Glutamatergic neuron (in vitro differentiated cells): ENCODE data around the gene ACSS2. TPM values are rescaled to one million over a fixed set of nuclear protein-coding genes. Genes with fewer than 3 reads are reported as not detected.
"Not testable (repeated sequence)": the region's sequence is repeated elsewhere in the genome, so short reads cannot be mapped to it uniquely, and the experiment has no call there.

Experiments used
- DNase-seq: peaks from one replicate; pipeline ENCODE4 v3.0.0; 2022
- H3K27ac Mint-ChIP-seq: one replicate; pipeline ENCODE4 v1.8.0; 2020; ENCODE audit warnings: mild to moderate bottlenecking, mixed read lengths, inconsistent platforms; ENCODE audit not compliant: unreplicated experiment
- H3K27me3 Mint-ChIP-seq: one replicate; pipeline ENCODE4 v1.8.0; 2020; ENCODE audit warnings: mild to moderate bottlenecking, moderate library complexity, mixed read lengths, inconsistent platforms; ENCODE audit not compliant: unreplicated experiment
- H3K36me3 Mint-ChIP-seq: one replicate; pipeline ENCODE4 v1.8.0; 2020; ENCODE audit warnings: mild to moderate bottlenecking, mixed read lengths, inconsistent platforms; ENCODE audit not compliant: unreplicated experiment
- H3K4me1 Mint-ChIP-seq: one replicate; pipeline ENCODE4 v1.8.0; 2020; ENCODE audit warnings: mild to moderate bottlenecking, low read depth, mixed read lengths, inconsistent platforms; ENCODE audit not compliant: unreplicated experiment
- H3K4me3 Mint-ChIP-seq: one replicate; pipeline ENCODE4 v1.8.0; 2020; ENCODE audit warnings: mild to moderate bottlenecking, mixed read lengths, inconsistent platforms; ENCODE audit not compliant: unreplicated experiment
- H3K9me3 Mint-ChIP-seq: one replicate; pipeline ENCODE4 v1.8.0; 2020; ENCODE audit warnings: mild to moderate bottlenecking, moderate library complexity, mixed read lengths, inconsistent platforms; ENCODE audit not compliant: unreplicated experiment
- CTCF ChIP-seq: fragments of 200-600 bp; sonication (generic); IDR thresholded peaks from one replicate; pipeline ENCODE4 v1.5.0; 2021; ENCODE audit not compliant: partially characterized antibody, unreplicated experiment
- total RNA-seq: library from RNA; stranded (reverse); fragmentation: NEBNext Ultra II Directional; extraction: Animal tissue kit (Norgen Biotek cat#: 25700); gene quantifications from one replicate; pipeline ENCODE4 v1.2.1, GENCODE V29; 2021; ENCODE audit not compliant: unreplicated experiment

Gene ACSS2
- total RNA-seq, 1 donor from 2014 or later: 53.3 TPM

GRCh38 chr20:34880215-34880850 is 3.9 kb downstream of the ACSS2 start:
- H3K9me3 Mint-ChIP-seq: peaks cover 4% of the 10 kb centered on the region
- H3K27me3 Mint-ChIP-seq: peaks cover 2% of the 10 kb centered on the region
- H3K4me1 Mint-ChIP-seq: peaks cover 5% of the 10 kb centered on the region
- no peaks in the 10 kb centered on the region for H3K36me3 Mint-ChIP-seq
- DNase-seq: no peak
- no peak overlapping the region for H3K27ac Mint-ChIP-seq
- H3K4me3 Mint-ChIP-seq: no peak overlapping the region
- TF ChIP-seq CTCF: no peak

GRCh38 chr20:34880971-34881370 is 4.6 kb downstream of the ACSS2 start:
- not testable (repeated sequence) for H3K9me3 Mint-ChIP-seq, H3K4me1 Mint-ChIP-seq, DNase-seq, H3K4me3 Mint-ChIP-seq, H3K27ac Mint-ChIP-seq, H3K27me3 Mint-ChIP-seq, H3K36me3 Mint-ChIP-seq

DNA sequence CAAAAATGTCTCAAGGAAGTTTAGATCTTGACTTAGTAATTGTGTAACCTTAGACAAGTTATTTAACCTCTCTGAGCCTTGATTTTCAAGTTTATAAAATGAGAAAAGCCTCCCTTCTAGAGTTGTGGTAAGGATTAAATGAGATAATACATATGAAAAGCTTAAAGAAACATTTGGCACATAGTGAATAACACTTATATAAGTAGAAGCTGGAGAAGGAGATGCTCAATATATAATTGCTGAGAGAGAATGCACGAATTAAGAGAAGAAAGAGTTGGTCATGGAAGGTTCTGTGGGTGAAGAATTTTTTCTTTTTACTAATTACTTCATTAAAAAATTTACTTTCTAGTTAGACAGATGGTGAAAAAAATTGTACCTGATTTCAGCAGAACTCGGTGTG is 5.3 kb downstream of the ACSS2 start:
- no peak for TF ChIP-seq CTCF
- DNase-seq: no peak
- Mint-ChIP-seq H3K27me3 (peaks cover 2% of the 10 kb centered on the region), H3K27ac (no peak overlapping the region), H3K36me3 (no peaks in the 10 kb centered on the region), H3K9me3 (peaks cover 2% of the 10 kb centered on the region), H3K4me1 (peaks cover 2% of the 10 kb centered on the region), H3K4me3 (no peak overlapping the region)

DNA sequence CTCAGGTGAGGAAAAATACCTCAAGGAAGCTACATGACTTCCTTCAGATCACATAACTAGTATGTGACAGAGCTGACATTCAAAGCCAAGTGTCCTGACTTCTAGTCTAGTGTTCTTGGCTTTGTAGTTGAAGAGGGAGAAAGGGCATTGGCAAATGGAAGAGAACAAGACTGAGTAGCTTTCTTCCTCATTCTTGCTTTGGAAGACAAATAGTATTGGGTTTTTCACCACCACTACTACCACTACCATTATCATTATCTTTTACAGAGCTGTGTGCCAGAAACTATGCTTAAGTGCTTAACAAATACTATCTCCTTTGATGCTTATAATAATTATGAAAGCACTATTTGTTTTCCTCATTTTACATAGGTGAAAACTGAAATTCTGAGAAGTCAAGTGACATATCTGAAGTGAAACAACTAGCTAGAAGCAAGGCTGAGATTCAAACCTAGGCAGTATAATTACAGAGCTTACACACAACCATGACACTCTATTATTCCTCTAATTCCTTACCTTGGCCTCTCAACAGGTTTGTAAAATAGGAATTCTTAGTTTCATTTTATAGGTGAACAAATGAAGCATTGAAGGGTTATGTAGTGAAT is 6.8 kb downstream of the ACSS2 start:
- Mint-ChIP-seq H3K4me3 (no peak overlapping the region), H3K27ac (no peak overlapping the region), H3K36me3 (no peaks in the 10 kb centered on the region), H3K4me1 (no peaks in the 10 kb centered on the region), H3K9me3 (no peaks in the 10 kb centered on the region), H3K27me3 (no peaks in the 10 kb centered on the region)
- DNase-seq: no peak
- no peak for TF ChIP-seq CTCF

GRCh38 chr20:34883809-34884208 is 7.4 kb downstream of the ACSS2 start:
- no peak for DNase-seq
- H3K9me3 Mint-ChIP-seq: no peaks in the 10 kb centered on the region
- no peaks in the 10 kb centered on the region for H3K36me3 Mint-ChIP-seq
- no peaks in the 10 kb centered on the region for H3K27me3 Mint-ChIP-seq
- H3K4me1 Mint-ChIP-seq: no peaks in the 10 kb centered on the region
- no peak overlapping the region for H3K4me3 Mint-ChIP-seq
- no peak for TF ChIP-seq CTCF
- H3K27ac Mint-ChIP-seq: no peak overlapping the region
